PC-3 (cell line): Measurements from ENCODE around the gene PPP6R2. TPM values are rescaled to one million over a fixed set of nuclear protein-coding genes. Genes with fewer than 3 reads are reported as not detected.

Experiments used
- ATAC-seq: fragments of 200-7000 bp; cut with Tn5 transposase; 2 replicates; pipeline ENCODE4 v1.9.1; 2020; ENCODE audit warnings: mild to moderate bottlenecking, moderate library complexity
- BruUV-seq: library from RNA; stranded (reverse); fragments of 400-500 nt; replicated peaks from 2 replicates; lab custom pipeline; 2021; lab: Mats Ljungman, UMichigan
- CTCF ChIA-PET: fragments of 300-600 bp; sonication (Branson Sonifier 250); formaldehyde crosslinking; loops from one replicate; lab custom pipeline; 2022; ENCODE audit warnings: antibody characterized with exemption; lab: Charles Lee
- POLR2A ChIA-PET: fragments of 300-600 bp; sonication (Branson Sonifier 250); formaldehyde crosslinking; loops from one replicate; lab custom pipeline; 2022; ENCODE audit warnings: antibody characterized with exemption; ENCODE audit not compliant: unreplicated experiment; lab: Charles Lee
- DNase-seq: peaks from one replicate; pipeline ENCODE4 v3.0.0-alpha.2; 2015
- H2AFZ ChIP-seq: fragments of 300-600 bp; sonication (generic); 2 replicates; pipeline ENCODE4 v1.6.0; 2016; ENCODE audit warnings: antibody characterized with exemption, low read length
- H3F3A ChIP-seq: fragments of 300-600 bp; sonication (generic); one replicate; pipeline ENCODE4 v1.6.0; 2017; ENCODE audit warnings: antibody characterized with exemption, low read length, control low read depth, mild to moderate bottlenecking; ENCODE audit not compliant: unreplicated experiment
- H3K27ac ChIP-seq: fragments of 300-600 bp; sonication (generic); 2 replicates; pipeline ENCODE4 v1.5.1; 2016; ENCODE audit warnings: mild to moderate bottlenecking, low read length
- H3K27me3 ChIP-seq: fragments of 300-600 bp; sonication (generic); 2 replicates; pipeline ENCODE4 v1.6.1; 2016; ENCODE audit warnings: low read length, mixed read lengths
- H3K36me3 ChIP-seq: fragments of 300-600 bp; sonication (generic); 2 replicates; pipeline ENCODE4 v1.6.1; 2016; ENCODE audit warnings: low read depth, mixed run types, low read length, mixed read lengths
- H3K4me1 ChIP-seq: fragments of 300-600 bp; sonication (generic); 2 replicates; pipeline ENCODE4 v1.5.1; 2016; ENCODE audit warnings: low read length; ENCODE audit not compliant: insufficient read depth
- H3K4me2 ChIP-seq: fragments of 300-600 bp; sonication (generic); 2 replicates; pipeline ENCODE4 v1.6.0; 2016; ENCODE audit warnings: low read length
- H3K4me3 ChIP-seq: fragments of 300-600 bp; sonication (generic); 2 replicates; pipeline ENCODE4 v1.5.1; 2016; ENCODE audit warnings: mild to moderate bottlenecking, low read length, mixed read lengths
- H3K79me2 ChIP-seq: fragments of 300-600 bp; sonication (generic); 2 replicates; pipeline ENCODE4 v1.6.1; 2017; ENCODE audit warnings: low read length, mixed read lengths
- H3K9ac ChIP-seq: fragments of 300-600 bp; sonication (generic); 2 replicates; pipeline ENCODE4 v1.6.0; 2016; ENCODE audit warnings: mild to moderate bottlenecking, low read length
- H3K9me2 ChIP-seq: fragments of 300-600 bp; sonication (generic); replicated peaks from 2 replicates; pipeline ENCODE4 v1.6.1; 2016; ENCODE audit warnings: mixed run types, low read length, mixed read lengths
- H3K9me3 ChIP-seq: fragments of 300-600 bp; sonication (generic); 2 replicates; pipeline ENCODE4 v1.6.1; 2016; ENCODE audit warnings: low read length, mixed read lengths
- H4K20me1 ChIP-seq: fragments of 300-600 bp; sonication (generic); 2 replicates; pipeline ENCODE4 v1.6.1; 2016; ENCODE audit warnings: low read length, mixed read lengths
- EZH2 ChIP-seq: fragments of 300-600 bp; sonication (generic); IDR thresholded peaks from one replicate; pipeline ENCODE4 v1.6.1; 2017; ENCODE audit warnings: antibody characterized with exemption, mild to moderate bottlenecking, low read length; ENCODE audit not compliant: unreplicated experiment
- EZH2phosphoT487 ChIP-seq: fragments of 300-600 bp; sonication (generic); IDR thresholded peaks from 2 replicates; pipeline ENCODE4 v1.6.1; 2018; ENCODE audit warnings: mild to moderate bottlenecking, antibody characterized with exemption, low read length, borderline replicate concordance
- intact Hi-C: fragments of 100-400 bp; cut with micrococcal nuclease; formaldehyde crosslinking; loops from 2 replicates; pipeline ENCODE4 v1.9.0; 2023
- total RNA-seq: library from RNA; depleted of rRNA; stranded (reverse); fragments of >200 nt; gene quantifications from 2 replicates; pipeline ENCODE4 v1.2.3, GENCODE V29; 2014
- TF ChIP-seq, protein P1 (sequence below): fragments of 300-600 bp; sonication (generic); conservative IDR thresholded peaks from 2 replicates; pipeline ENCODE4 v1.5.1; 2017; ENCODE audit warnings: antibody characterized with exemption, low read depth, mild to moderate bottlenecking, low read length

The PPP6R2 gene
- total RNA-seq, 1 experiment from 2014 or later: 46.2 TPM

DNA sequence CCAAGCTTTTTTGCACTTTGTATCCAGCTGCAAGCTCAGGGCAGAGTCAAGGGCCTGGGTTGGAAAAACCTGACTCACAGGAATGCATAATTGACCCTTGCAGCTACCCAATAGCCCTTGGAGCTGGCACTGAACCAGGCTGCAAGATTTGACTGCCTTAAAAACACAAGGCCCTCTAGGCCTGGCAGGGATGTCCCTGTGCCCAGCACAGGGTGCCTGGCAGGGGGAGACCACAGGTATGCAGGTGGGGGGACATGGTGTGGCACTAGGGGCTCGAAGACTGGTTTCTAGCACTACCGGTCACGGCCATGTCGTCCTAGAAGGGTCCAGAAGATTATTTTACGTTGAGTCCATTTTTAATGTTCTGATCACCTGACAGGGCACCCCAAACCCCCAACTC is 101.5 kb downstream of the PPP6R2 start:
- ATAC-seq (peak; percentile 27), DNase-seq (peak; percentile 38)
- H3K79me2 ChIP-seq: no peaks in the 10 kb centered on the region
- CTCF ChIA-PET: no interaction called here
- H3K36me3 ChIP-seq: no peaks in the 10 kb centered on the region
- H3K4me1 ChIP-seq: no peaks in the 10 kb centered on the region
- H3K27me3 ChIP-seq: no peaks in the 10 kb centered on the region
- H3K4me2 ChIP-seq: no peak overlapping the region
- no peaks in the 10 kb centered on the region for H3F3A ChIP-seq
- no peaks in the 10 kb centered on the region for H4K20me1 ChIP-seq
- H2AFZ ChIP-seq: no peak overlapping the region
- intact Hi-C loops: no loop called here
- H3K9ac ChIP-seq: no peak overlapping the region
- BruUV-seq: no TSS peak
- H3K4me3 ChIP-seq: no peak overlapping the region
- TF ChIP-seq, protein P1, sequence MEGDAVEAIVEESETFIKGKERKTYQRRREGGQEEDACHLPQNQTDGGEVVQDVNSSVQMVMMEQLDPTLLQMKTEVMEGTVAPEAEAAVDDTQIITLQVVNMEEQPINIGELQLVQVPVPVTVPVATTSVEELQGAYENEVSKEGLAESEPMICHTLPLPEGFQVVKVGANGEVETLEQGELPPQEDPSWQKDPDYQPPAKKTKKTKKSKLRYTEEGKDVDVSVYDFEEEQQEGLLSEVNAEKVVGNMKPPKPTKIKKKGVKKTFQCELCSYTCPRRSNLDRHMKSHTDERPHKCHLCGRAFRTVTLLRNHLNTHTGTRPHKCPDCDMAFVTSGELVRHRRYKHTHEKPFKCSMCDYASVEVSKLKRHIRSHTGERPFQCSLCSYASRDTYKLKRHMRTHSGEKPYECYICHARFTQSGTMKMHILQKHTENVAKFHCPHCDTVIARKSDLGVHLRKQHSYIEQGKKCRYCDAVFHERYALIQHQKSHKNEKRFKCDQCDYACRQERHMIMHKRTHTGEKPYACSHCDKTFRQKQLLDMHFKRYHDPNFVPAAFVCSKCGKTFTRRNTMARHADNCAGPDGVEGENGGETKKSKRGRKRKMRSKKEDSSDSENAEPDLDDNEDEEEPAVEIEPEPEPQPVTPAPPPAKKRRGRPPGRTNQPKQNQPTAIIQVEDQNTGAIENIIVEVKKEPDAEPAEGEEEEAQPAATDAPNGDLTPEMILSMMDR: no peak
- TF ChIP-seq EZH2 (no peak), EZH2phosphoT487 (no peak)
- no peaks in the 10 kb centered on the region for H3K9me2 ChIP-seq
- H3K9me3 ChIP-seq: no peaks in the 10 kb centered on the region
- H3K27ac ChIP-seq: no peak overlapping the region
- POLR2A ChIA-PET: interaction anchor here (0.5 kb wide), 1 partner anchor 34 kb away, joined by 12 read pairs; no protein-coding TSS in a partner anchor

DNA sequence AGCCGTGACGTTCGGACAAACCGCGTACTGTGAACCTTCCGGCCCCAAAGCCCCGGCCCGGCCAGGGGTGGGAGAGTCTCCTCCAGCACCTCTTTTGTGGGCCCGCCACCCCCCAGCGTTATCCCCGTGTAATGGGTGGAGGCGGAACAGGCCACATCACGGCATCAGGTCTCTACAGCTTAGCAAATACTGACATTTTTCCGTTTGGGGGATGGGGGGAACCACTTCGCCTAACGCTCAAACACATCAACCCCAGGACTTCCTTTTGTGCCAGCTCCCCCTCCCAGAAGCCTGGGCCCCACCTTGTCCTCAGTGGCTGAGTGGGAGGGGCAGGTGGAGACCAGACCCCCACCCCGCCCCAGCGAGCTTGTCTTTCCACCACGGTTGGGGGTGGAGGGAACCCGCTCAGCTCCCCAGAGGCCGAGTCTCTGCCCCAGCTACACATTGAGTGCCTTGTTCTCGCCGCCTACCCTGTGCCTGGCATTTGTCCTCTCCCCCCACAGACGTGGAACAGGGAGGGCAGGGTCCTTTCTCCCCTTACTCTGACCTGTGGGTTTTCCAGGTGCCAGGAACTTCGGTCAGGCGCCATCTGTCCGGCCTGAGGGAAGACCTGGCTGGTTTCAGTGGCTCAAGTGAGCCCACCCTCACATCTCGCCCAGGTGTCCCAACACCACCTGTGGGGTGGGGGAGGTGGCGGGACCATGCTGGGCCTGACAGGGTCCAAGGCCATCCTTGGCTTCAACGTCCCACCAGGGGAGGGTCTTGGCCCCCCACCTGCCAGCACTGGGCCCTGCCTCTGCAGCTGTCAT is 102.1 kb downstream of the PPP6R2 start:
- ATAC-seq (no peak), DNase-seq (no peak)
- Histone ChIP-seq H3K36me3 (no peaks in the 10 kb centered on the region), H3K9me2 (no peaks in the 10 kb centered on the region), H3K79me2 (no peaks in the 10 kb centered on the region), H3K4me1 (no peaks in the 10 kb centered on the region), H4K20me1 (no peaks in the 10 kb centered on the region), H3F3A (no peaks in the 10 kb centered on the region), H3K4me2 (no peak overlapping the region), H3K9me3 (no peaks in the 10 kb centered on the region), H3K27ac (no peak overlapping the region), H3K9ac (no peak overlapping the region), H3K4me3 (no peak overlapping the region), H3K27me3 (no peaks in the 10 kb centered on the region), H2AFZ (no peak overlapping the region)
- no TSS peak for BruUV-seq
- TF ChIP-seq EZH2 (no peak), EZH2phosphoT487 (no peak)
- TF ChIP-seq, protein P1: no peak
- ChIA-PET POLR2A (interaction anchor here (0.5 kb wide), 1 partner anchor 33 kb away, joined by 12 read pairs; no protein-coding TSS in a partner anchor), CTCF (no interaction called here)
- intact Hi-C loops: no loop called here
